Gastrocnemius medialis (tissue), 4 donors: Measurements from ENCODE around the gene SLC26A9. TPM values are rescaled to one million over a fixed set of nuclear protein-coding genes. Genes with fewer than 3 reads are reported as not detected.
A peak's percentile ranks its signal among the peaks of the same experiment; 100 is the strongest.

Source experiments
- ATAC-seq, 2 donors: fragments of 150-250 bp; one replicate each; pipeline ENCODE4 v1.9.1; 2016
- DNase-seq, 2 donors: peaks; one replicate each; pipeline ENCODE4 v3.0.0-alpha.2; 2019
- H3K27ac ChIP-seq, 4 donors: fragments of 200-600 bp; sonication (generic); 1 replicate in 1 of 4; 2 replicates in 3 of 4; pipeline ENCODE4 v1.5.1; 2016 to 2018; ENCODE audit warnings: mild to moderate bottlenecking in 2 of 4, moderate library complexity in 1 of 4
- H3K27me3 ChIP-seq, 3 donors: fragments of 200-600 bp; sonication (generic) in 2 of 3; 1 replicate in 1 of 3; 2 replicates in 2 of 3; pipeline versions ENCODE4 v1.5.1 to v1.6.0; 2016 to 2019; ENCODE audit warnings: mild to moderate bottlenecking in 1 of 3, moderate library complexity in 1 of 3
- H3K36me3 ChIP-seq, 2 donors: fragments of 200-600 bp; sonication (generic) in 1 of 2; one replicate each; pipeline ENCODE4 v1.5.1; 2017 to 2018
- H3K4me1 ChIP-seq, 2 donors: fragments of 200-600 bp; sonication (generic) in 1 of 2; one replicate each; pipeline ENCODE4 v1.5.1; 2016 to 2017; ENCODE audit warnings: mild to moderate bottlenecking in 2 of 2
- H3K4me3 ChIP-seq, 4 donors: fragments of 200-600 bp; sonication (generic) in 3 of 4; 1 replicate in 1 of 4; 2 replicates in 3 of 4; pipeline ENCODE4 v1.5.1; 2016 to 2019; ENCODE audit warnings: mild to moderate bottlenecking in 2 of 4
- H3K9me3 ChIP-seq, 3 donors: fragments of 200-600 bp; sonication (generic) in 2 of 3; 1 replicate in 1 of 3; 2 replicates in 2 of 3; pipeline ENCODE4 v1.5.1; 2016 to 2019
- CTCF ChIP-seq, 5 experiments: fragments of 450-650 bp in 3 of 5; fragments of 200-600 bp in 2 of 5; sonication (generic) in 2 of 5; IDR thresholded peaks in 4 of 5; conservative IDR thresholded peaks in 1 of 5; 1 replicate in 4 of 5; 2 replicates in 1 of 5; pipeline ENCODE4 v1.5.1; 2016 to 2019; ENCODE audit warnings: antibody characterized with exemption in 5 of 5, mild to moderate bottlenecking in 3 of 5, moderate library complexity in 3 of 5
- POLR2A ChIP-seq, 2 donors: fragments of 450-650 bp; IDR thresholded peaks; one replicate each; pipeline ENCODE4 v1.6.1; 2017; ENCODE audit warnings: antibody characterized with exemption in 2 of 2, mild to moderate bottlenecking in 2 of 2, moderate library complexity in 2 of 2
- in situ Hi-C, 4 donors: fragments of 200-750 bp; cut with MboI; loops; one replicate each; pipeline versions ENCODE4 v1.15.0 to v1.8.0; 2017; ENCODE audit warnings: low sequenced_read_pairs in 4 of 4
- intact Hi-C: fragments of 100-400 bp; cut with DNase I; formaldehyde crosslinking; loops from one replicate; pipeline ENCODE4 v1.15.1; 2023; ENCODE audit warnings: low total_unique reads
- total RNA-seq, 4 donors: library from RNA; depleted of rRNA; stranded (reverse); fragments of >200 nt; gene quantifications; one replicate each; pipeline versions ENCODE4 v1.1.0 to v1.2.3, GENCODE V29; 2016

The SLC26A9 gene
- total RNA-seq, 4 donors from 2014 or later = 0.10 to 0.32 (median 0.26) TPM

GRCh38 chr1:205916541-205916940 lies 26.7 kb downstream of the SLC26A9 start:
- Histone ChIP-seq H3K4me1 (peaks cover 37 to 52% of the 10 kb centered on the region in 2 donors), H3K4me3 (no peak overlapping the region), H3K9me3 (no peaks in the 10 kb centered on the region), H3K27ac (peak overlapping the region; percentile 61 to 74 (median 70)), H3K36me3 (no peaks in the 10 kb centered on the region), H3K27me3 (no peaks in the 10 kb centered on the region)
- in situ Hi-C loops (loop anchor here (5.0 to 25.0 kb wide), 6 partner anchors 66 to 196 kb away; partner anchors contain the start of genes AVPR1B (in 1 of the 4) and RAB29 (in 1 of the 4)), intact Hi-C loops (loop anchor here (5.0 kb wide), 1 partner anchor 104 kb away; the partner anchor contains the start of gene SLC41A1)
- DNase-seq (peak; percentile 23 to 55), ATAC-seq (peak; percentile 64 to 70)
- TF ChIP-seq CTCF (IDR thresholded peaks at IDR 0.05 in 4 of 5, conservative IDR thresholded peaks at IDR 0.05 in 1 of 5) (no peak), POLR2A (IDR thresholded peaks at IDR 0.05) (no peak)

GRCh38 chr1:205915354-205915990 lies 27.8 kb downstream of the SLC26A9 start:
- intact Hi-C loops (loop anchor here (5.0 kb wide), 1 partner anchor 103 kb away; the partner anchor contains the start of gene SLC41A1), in situ Hi-C loops (loop anchor here (5.0 to 25.0 kb wide), 6 partner anchors 67 to 197 kb away; partner anchors contain the start of genes AVPR1B (in 1 of the 4) and RAB29 (in 1 of the 4))
- TF ChIP-seq CTCF (IDR thresholded peaks at IDR 0.05 in 4 of 5, conservative IDR thresholded peaks at IDR 0.05 in 1 of 5) = no peak
- TF ChIP-seq POLR2A (IDR thresholded peaks at IDR 0.05) = no peak
- Histone ChIP-seq H3K9me3 (no peaks in the 10 kb centered on the region), H3K4me1 (peaks cover 37 to 49% of the 10 kb centered on the region in 2 donors), H3K27ac (peak overlapping the region; percentile 54 to 74 (median 68)), H3K4me3 (no peak overlapping the region), H3K27me3 (no peaks in the 10 kb centered on the region), H3K36me3 (no peaks in the 10 kb centered on the region)
- peak in 1 of 2 donors; percentile 25 for ATAC-seq
- peak in 1 of 2 donors; percentile 30 for DNase-seq

GRCh38 chr1:205914730-205915129 lies 28.5 kb downstream of the SLC26A9 start:
- peaks cover 30 to 42% of the 10 kb centered on the region in 2 donors for H3K4me1 ChIP-seq
- no peaks in the 10 kb centered on the region for H3K27me3 ChIP-seq
- TF ChIP-seq POLR2A (IDR thresholded peaks at IDR 0.05) (no peak), CTCF (IDR thresholded peaks at IDR 0.05 in 4 of 5, conservative IDR thresholded peaks at IDR 0.05 in 1 of 5) (no peak)
- H3K36me3 ChIP-seq = no peaks in the 10 kb centered on the region
- peak overlapping the region; percentile 37 to 73 (median 60) for H3K27ac ChIP-seq
- H3K9me3 ChIP-seq = no peaks in the 10 kb centered on the region
- peak in 1 of 2 donors; percentile 43 for DNase-seq
- in situ Hi-C loops (loop anchor here (5.0 to 25.0 kb wide), 6 partner anchors 68 to 198 kb away; partner anchors contain the start of genes AVPR1B (in 1 of the 4) and RAB29 (in 1 of the 4)), intact Hi-C loops (loop anchor here (5.0 kb wide), 1 partner anchor 102 kb away; the partner anchor contains the start of gene SLC41A1)
- peak; percentile 21 for ATAC-seq
- H3K4me3 ChIP-seq = no peak overlapping the region

GRCh38 chr1:205914155-205914507 lies 29.1 kb downstream of the SLC26A9 start:
- H3K36me3 ChIP-seq = no peaks in the 10 kb centered on the region
- intact Hi-C loops = no loop called here
- H3K4me1 ChIP-seq = peaks cover 24 to 36% of the 10 kb centered on the region in 2 donors
- H3K27ac ChIP-seq = peak overlapping the region in 3 of 4 donors; percentile 55 to 73 (median 64)
- no peak for ATAC-seq
- in situ Hi-C loops = loop anchor here (10.0 to 25.0 kb wide), 5 partner anchors 71 to 198 kb away; partner anchors contain the start of genes AVPR1B (in 1 of the 4) and RAB29 (in 1 of the 4)
- H3K4me3 ChIP-seq = no peak overlapping the region
- DNase-seq = no peak
- H3K27me3 ChIP-seq = no peaks in the 10 kb centered on the region
- TF ChIP-seq CTCF (IDR thresholded peaks at IDR 0.05 in 4 of 5, conservative IDR thresholded peaks at IDR 0.05 in 1 of 5) (no peak), POLR2A (IDR thresholded peaks at IDR 0.05) (no peak)
- no peaks in the 10 kb centered on the region for H3K9me3 ChIP-seq
